ENCODE data around the gene R3HDM4.
"Not testable (repeated sequence)": the region's sequence is repeated elsewhere in the genome, so short reads cannot be mapped to it uniquely, and the experiment has no call there.

Gene R3HDM4

DNA sequence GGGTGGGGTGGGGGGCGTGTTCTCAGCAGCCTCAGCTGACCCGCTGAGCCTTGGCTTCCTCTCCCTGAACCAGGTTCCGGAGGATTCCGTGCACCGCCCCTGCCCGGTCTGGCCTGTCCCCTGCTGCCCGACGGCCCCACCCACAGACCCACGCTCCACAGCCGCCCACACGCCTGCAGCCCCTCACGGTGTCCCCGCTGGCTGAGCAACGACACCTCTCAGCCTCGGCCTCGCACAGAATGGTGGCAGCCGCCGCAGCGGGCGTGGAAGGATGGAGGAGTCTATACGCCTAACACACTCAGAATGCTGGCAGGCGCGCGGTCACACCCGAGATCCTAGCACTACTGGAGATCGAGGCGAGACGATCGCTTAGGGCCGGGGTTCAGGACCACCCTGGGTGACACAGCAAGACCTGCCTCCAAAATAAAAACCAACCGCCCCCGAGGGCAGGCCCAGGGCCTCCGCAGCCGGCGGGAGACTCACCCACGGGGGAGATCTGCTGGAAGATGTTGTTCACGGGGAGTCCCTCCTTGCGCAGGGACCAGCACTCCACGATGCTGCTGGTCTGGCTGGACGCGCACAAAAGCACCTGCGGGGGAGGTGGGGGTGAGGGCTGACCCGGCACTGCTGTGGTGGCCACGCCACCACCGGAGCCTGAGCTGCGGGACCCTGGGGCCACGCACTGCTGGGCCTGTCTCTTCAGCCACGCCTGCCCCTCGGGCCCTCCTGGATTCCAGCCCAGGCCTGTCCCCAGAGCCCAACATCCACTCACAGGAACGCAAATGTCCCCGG is 28.4 kb downstream of the R3HDM4 start:
- DNase-seq (ENCODE audit: low spot score) = no peak
- TF ChIP-seq, protein P1, sequence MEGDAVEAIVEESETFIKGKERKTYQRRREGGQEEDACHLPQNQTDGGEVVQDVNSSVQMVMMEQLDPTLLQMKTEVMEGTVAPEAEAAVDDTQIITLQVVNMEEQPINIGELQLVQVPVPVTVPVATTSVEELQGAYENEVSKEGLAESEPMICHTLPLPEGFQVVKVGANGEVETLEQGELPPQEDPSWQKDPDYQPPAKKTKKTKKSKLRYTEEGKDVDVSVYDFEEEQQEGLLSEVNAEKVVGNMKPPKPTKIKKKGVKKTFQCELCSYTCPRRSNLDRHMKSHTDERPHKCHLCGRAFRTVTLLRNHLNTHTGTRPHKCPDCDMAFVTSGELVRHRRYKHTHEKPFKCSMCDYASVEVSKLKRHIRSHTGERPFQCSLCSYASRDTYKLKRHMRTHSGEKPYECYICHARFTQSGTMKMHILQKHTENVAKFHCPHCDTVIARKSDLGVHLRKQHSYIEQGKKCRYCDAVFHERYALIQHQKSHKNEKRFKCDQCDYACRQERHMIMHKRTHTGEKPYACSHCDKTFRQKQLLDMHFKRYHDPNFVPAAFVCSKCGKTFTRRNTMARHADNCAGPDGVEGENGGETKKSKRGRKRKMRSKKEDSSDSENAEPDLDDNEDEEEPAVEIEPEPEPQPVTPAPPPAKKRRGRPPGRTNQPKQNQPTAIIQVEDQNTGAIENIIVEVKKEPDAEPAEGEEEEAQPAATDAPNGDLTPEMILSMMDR (IDR thresholded peaks at IDR 0.05; ENCODE audit: extremely low read depth, missing control alignments) = no peak

DNA sequence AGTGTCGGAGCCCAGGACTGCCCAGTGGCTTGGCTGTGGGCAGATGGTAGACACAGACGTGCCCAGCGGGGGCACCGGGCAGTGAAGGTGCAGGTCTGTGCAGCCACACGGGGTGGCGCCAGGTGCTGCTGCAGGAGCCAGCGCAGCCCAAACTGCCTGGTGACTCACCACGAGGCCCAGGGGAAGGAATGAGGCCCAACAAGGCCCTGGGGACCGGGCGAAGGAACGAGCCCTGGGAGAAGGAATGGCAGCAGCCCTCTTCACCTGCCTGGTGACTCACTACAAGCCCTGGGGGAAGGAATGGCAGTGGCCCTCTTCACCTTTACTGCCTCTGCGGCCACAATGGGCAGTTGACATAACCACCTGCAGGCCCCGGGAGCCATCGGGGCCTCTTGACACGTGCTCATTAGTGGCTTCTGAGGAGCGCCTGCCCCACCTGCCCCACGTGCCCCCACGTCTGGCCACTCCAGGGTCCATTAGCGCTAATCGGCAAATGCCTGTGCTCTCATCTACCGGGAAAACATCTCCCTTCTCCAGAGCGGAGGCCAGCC is 29.3 kb downstream of the R3HDM4 start:
- no peak for DNase-seq (ENCODE audit: low spot score)
- TF ChIP-seq, protein P1 (IDR thresholded peaks at IDR 0.05; ENCODE audit: extremely low read depth, missing control alignments) = no peak

DNA sequence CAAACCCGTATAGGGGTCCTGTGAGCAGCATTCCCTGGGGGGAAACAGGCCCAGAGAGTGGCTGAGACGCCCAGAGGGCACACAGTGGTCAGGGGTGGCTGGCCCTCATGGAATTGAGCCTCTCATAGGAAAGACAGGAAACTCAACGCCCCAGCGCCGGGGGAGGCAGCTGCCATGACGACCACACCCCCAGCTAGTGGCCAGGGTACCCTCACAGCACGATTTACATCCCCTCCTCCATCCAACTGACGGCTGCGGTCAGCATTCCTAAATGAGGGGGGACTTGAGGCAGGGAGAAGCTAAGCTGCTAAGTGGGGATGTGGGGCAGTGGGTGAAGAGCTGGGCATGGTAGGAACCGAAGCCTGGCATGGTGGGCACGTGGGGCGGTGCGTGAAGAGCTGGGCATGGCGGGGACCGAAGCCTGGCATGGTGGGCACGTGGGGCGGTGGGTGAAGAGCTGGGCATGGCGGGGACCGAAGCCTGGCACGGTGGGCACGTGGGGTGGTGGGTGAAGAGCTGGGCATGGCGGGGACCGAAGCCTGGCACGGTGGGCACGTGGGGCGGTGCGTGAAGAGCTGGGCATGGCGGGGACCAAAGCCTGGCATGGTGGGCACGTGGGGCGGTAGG is 30.0 kb downstream of the R3HDM4 start:
- DNase-seq (ENCODE audit: low spot score) = no peak
- TF ChIP-seq, protein P1 (IDR thresholded peaks at IDR 0.05; ENCODE audit: extremely low read depth, missing control alignments) = no peak

DNA sequence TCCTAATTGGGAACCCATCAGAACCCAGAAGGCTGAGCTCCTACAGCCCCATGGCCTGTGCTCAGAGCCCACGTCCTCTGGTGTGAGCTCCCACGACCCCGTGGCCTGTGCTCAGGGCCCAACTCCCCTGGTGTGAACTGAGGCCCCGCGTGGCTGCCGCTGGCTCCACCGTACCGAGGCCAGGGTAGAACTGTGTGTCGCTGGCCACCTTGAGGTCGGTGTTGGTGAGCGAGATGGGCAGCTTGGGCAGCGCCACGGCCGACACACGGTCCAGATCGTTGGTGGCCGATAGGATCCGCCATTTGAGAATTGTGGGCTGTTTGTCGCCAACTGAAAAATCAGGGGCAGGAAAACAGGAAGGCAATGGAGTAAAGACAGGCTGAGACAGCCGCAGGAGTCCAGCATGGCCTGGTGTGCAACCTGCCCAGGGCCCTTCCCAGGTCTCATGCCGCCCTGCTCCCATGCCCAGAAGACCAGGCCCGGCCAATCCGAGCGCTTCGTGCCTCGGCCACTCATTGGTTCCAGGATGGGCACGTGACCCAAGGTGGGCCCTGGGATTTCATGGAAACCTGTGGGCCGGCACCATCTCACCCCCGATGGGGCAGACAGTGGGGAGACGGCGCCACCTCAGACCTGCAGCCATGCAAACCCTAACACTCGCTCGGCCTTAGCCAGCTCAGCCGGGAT is 31.5 kb downstream of the R3HDM4 start:
- no peak for DNase-seq (ENCODE audit: low spot score)
- TF ChIP-seq, protein P1 (IDR thresholded peaks at IDR 0.05; ENCODE audit: extremely low read depth, missing control alignments) = no peak

DNA sequence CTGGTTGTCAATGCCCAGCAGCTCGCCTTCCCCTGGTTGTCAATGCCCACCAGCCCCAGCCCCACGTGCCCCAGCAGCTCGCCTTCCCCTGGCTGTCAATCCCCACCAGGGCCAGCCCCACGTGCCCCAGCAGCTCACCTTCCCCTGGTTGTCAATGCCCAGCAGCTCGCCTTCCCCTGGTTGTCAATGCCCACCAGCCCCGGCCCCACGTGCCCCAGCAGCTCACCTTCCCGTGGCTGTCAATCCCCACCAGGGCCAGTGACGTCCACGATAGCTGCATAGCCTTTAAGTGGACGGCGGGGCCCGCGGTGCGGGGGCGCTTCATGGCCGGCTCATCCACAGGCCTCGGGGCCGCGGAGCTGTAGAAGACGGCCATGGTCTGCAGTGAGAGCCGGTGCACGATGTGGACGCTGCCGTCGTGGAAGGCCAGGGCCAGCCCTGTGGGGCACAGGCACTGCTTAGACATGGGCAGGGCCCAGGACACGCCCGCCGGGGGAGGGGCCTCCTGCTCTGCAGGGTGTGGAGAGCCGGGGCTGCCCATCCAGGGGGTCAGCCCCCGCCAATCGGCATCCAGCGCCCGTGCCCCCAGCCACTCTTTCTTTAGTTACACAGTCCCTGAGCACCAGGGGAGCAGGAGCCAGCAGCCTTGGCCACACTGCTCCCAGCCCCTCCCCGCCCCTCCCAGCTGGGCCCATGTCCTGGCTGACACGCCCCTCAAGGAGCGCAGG is 33.1 kb downstream of the R3HDM4 start:
- no peak for DNase-seq (ENCODE audit: low spot score)
- TF ChIP-seq, protein P1 (IDR thresholded peaks at IDR 0.05; ENCODE audit: extremely low read depth, missing control alignments) = no peak

DNA sequence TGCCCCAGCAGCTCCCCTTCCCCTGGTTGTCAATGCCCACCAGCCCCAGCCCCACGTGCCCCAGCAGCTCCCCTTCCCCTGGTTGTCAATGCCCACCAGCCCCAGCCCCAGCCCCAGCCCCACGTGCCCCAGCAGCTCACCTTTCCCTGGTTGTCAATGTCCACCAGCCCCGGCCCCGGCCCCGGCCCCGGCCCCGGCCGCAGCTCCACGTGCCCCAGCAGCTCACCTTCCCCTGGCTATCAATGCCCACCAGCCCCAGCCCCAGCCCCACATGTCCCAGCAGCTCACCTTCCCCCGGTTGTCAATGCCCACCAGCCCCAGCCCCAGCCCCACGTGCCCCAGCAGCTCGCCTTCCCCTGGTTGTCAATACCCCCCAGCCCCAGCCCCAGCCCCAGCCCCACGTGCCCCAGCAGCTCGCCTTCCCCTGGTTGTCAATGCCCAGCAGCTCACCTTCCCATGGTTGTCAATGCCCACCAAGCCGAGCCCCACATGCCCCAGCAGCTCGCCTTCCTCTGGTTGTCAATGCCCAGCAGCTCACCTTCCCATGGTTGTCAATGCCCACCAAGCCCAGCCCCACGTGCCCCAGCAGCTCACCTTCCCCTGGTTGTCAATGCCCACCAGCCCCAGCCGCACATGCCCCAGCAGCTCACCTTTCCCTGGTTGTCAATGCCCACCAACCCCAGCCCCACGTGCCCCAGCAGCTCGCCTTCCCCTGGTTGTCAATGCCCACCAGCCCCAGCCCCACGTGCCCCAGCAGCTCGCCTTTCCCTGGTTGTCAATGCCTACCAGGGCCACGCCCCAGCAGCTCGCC is 34.1 kb downstream of the R3HDM4 start:
- DNase-seq (ENCODE audit: low spot score) = not testable (repeated sequence)

DNA sequence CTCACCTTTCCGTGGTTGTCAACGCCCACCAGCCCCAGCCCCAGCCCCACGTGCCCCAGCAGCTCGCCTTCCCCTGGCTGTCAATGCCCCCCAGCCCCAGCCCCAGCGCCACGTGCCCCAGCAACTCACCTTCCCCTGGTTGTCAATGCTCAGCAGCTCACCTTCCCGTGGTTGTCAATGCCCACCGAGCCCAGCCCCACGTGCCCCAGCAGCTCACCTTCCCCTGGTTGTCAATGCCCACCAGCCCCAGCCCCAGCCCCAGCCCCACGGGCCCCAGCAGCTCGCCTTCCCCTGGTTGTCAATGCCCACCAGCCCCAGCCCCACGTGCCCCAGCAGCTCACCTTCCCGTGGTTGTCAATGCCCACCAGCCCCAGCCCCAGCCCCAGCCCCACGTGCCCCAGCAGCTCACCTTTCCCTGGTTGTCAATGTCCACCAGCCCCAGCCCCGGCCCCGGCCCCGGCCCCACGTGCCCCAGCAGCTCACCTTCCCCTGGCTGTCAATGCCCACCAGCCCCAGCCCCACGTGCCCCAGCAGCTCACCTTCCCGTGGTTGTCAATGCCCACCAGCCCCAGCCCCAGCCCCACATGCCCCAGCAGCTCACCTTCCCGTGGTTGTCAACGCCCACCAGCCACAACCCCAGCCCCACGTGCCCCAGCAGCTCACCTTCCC is 34.9 kb downstream of the R3HDM4 start:
- not testable (repeated sequence) for DNase-seq (ENCODE audit: low spot score)

Measured in GM20000 (cell line).